ENCODE measurements around the gene FLVCR1.

FLVCR1 gene

GRCh38 chr1:212917134-212917485, 59.0 kb downstream of the FLVCR1 start:
- TF ChIP-seq CTCF (IDR thresholded peaks at IDR 0.05; ENCODE audit: low read depth, low read length, missing control alignments): no peak
- DNase-seq (ENCODE audit: extremely low read depth, low read depth): no peak
- H3K4me3 ChIP-seq (replicated peaks; ENCODE audit: low read depth, low read length): no peak overlapping the region

- no peak for DNase-seq (ENCODE audit: extremely low read depth, low read depth)
- TF ChIP-seq CTCF (IDR thresholded peaks at IDR 0.05; ENCODE audit: low read depth, low read length, missing control alignments): no peak
Measured at GRCh38 chr1:212917858-212918257, 59.8 kb downstream of the FLVCR1 start.

GRCh38 chr1:212918824-212919223, 60.7 kb downstream of the FLVCR1 start:
- DNase-seq (ENCODE audit: extremely low read depth, low read depth): no peak
- TF ChIP-seq CTCF (IDR thresholded peaks at IDR 0.05; ENCODE audit: low read depth, low read length, missing control alignments): no peak
- no peak overlapping the region for H3K4me3 ChIP-seq (replicated peaks; ENCODE audit: low read depth, low read length)

More at GRCh38 chr1:212917858-212918257, 59.8 kb downstream of the FLVCR1 start:
- no peak overlapping the region for H3K4me3 ChIP-seq (replicated peaks; ENCODE audit: low read depth, low read length)

- TF ChIP-seq CTCF (IDR thresholded peaks at IDR 0.05; ENCODE audit: low read depth, low read length, missing control alignments): no peak
- H3K4me3 ChIP-seq (replicated peaks; ENCODE audit: low read depth, low read length): no peak overlapping the region
- no peak for DNase-seq (ENCODE audit: extremely low read depth, low read depth)
Measured at GRCh38 chr1:212920246-212920645, 62.2 kb downstream of the FLVCR1 start.

- H3K4me3 ChIP-seq (replicated peaks; ENCODE audit: low read depth, low read length): no peak overlapping the region
- no peak for DNase-seq (ENCODE audit: extremely low read depth, low read depth)
- TF ChIP-seq CTCF (IDR thresholded peaks at IDR 0.05; ENCODE audit: low read depth, low read length, missing control alignments): peak; percentile 25
Measured at GRCh38 chr1:212920896-212921295, 62.8 kb downstream of the FLVCR1 start.

- no peak for DNase-seq (ENCODE audit: extremely low read depth, low read depth)
- H3K4me3 ChIP-seq (replicated peaks; ENCODE audit: low read depth, low read length): no peak overlapping the region
- TF ChIP-seq CTCF (IDR thresholded peaks at IDR 0.05; ENCODE audit: low read depth, low read length, missing control alignments): no peak
Measured at GRCh38 chr1:212922016-212922415, 63.9 kb downstream of the FLVCR1 start.

GRCh38 chr1:212926372-212926771, 68.3 kb downstream of the FLVCR1 start:
- no peak overlapping the region for H3K4me3 ChIP-seq (replicated peaks; ENCODE audit: low read depth, low read length)
- DNase-seq (ENCODE audit: extremely low read depth, low read depth): no peak
- TF ChIP-seq CTCF (IDR thresholded peaks at IDR 0.05; ENCODE audit: low read depth, low read length, missing control alignments): no peak

All from HFF-Myc (cell line).